HG02943 (cell line): ENCODE measurements around the gene CFAP46.
"Not testable (repeated sequence)": the region's sequence is repeated elsewhere in the genome, so short reads cannot be mapped to it uniquely, and the experiment has no call there.

Source experiments
- ATAC-seq: cut with Tn5 transposase; IDR thresholded peaks from one replicate; pipeline ENCODE4 v1.9.1; 2021; ENCODE audit warnings: mild to moderate bottlenecking, low read depth, moderate library complexity; ENCODE audit not compliant: unreplicated experiment

The CFAP46 gene

DNA sequence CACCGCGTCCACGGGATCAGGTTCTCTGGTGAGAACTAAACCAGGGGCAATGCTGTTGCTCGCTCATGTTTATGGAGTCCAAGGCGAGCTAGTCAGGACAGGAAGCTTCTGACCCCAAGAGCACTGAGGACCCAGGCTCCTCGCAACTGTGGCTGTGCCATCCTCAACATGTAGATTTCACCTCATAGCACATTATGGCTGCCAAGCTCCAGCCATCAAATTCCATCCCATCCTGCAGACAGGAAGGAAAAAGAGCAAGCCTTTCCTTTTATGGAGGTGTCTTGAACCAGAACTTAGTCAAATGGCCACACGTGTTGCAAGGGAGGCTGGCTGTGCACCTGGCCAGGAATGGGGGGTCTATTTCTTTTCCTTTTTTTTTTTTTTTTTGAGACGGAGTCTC lies 140.3 kb downstream of the CFAP46 start:
- no peak for ATAC-seq

DNA sequence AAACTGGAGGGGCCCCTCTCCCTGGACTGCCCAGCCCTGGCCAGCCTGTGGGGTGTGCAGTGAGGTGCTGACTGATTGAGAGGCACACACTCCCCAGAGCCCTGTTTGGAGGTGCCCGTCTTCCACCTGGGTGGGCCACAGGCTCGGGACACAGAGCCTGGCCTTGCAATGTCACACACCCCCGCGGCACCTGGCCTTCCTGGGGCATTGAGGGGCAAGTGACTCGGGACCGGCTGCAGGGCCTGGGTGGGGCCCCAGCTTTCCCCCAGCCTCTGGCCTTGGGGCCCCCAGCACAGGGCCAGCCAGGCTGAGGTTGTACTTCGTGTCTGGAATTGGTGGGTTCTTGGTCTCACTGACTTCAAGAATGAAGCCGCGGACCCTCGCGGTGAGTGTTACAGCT lies 142.5 kb downstream of the CFAP46 start:
- no peak for ATAC-seq

DNA sequence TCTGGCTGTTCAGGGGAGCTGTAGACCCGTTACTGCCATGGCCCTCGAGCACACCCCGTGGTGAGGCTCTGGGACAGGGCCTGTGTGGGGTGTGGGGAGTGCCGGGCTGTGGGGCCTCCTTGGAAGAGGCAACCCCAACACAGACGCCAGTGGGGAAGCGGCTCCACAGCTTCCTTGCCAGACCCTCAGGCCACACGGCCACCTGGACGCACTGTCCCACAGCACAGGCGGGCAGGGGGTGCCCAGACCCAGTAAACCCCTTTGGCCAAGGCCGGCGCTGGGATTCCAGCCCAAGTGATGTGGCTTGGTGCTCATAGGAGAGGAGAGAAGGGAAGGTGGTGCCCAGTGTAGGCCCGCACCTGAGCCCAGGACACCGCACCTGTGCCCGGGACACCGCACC lies 143.5 kb downstream of the CFAP46 start:
- no peak for ATAC-seq

DNA sequence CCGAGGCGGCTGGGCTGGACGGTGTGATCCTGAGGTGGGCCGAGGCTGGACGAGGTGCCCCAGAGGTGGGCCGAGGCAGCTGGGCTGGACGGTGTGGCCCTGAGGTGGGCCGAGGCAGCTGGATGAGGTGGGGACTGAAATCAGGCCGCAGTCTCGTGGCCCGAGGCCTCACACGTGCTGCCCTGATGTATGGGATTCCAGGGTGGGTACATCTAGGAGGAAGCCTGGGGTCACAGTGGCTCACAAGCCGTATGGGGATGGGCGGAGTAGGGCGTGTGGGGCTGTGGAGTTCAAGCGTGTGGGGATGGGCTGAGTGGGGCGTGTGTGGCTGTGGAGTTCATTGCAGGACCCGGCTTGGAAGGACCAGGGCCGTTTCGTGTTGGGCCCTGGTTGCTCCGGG lies 144.0 kb downstream of the CFAP46 start:
- no peak for ATAC-seq

DNA sequence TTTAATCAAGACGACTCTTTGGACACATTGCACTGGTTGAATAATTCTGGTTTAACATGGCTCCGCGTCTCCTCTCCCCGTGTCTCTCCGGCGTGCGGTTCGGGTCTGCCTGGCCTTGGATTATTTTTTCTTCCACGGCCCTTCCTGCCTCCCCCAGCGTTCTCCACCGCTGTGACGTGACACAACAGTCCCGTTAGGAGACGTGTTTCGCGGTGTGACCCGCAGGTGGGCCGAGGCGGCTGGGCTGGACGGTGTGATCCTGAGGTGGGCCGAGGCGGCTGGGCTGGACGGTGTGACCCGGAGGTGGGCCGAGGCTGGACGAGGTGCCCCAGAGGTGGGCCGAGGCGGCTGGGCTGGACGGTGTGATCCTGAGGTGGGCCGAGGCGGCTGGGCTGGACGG lies 144.4 kb downstream of the CFAP46 start:
- ATAC-seq = not testable (repeated sequence)

DNA sequence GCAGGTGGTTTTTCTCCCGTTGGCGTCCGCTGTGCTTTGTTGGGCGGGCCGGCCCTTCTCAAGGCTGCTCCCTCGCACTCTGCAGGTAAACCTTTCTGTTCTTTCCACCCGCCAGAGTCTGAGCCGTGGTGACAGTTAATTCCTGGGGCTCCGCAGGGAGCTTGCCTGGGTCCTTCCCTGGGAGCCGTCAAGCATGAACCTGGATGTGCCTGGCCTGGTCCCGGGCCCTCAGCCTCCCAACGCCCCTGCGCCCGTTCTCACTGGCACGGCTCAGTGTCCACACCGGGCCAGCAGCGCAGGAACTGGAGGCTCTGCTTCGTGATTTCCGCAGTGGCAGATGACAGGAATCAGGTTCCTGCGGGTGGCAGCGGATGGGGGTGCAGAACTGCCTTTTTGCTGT lies 145.5 kb downstream of the CFAP46 start:
- no peak for ATAC-seq

DNA sequence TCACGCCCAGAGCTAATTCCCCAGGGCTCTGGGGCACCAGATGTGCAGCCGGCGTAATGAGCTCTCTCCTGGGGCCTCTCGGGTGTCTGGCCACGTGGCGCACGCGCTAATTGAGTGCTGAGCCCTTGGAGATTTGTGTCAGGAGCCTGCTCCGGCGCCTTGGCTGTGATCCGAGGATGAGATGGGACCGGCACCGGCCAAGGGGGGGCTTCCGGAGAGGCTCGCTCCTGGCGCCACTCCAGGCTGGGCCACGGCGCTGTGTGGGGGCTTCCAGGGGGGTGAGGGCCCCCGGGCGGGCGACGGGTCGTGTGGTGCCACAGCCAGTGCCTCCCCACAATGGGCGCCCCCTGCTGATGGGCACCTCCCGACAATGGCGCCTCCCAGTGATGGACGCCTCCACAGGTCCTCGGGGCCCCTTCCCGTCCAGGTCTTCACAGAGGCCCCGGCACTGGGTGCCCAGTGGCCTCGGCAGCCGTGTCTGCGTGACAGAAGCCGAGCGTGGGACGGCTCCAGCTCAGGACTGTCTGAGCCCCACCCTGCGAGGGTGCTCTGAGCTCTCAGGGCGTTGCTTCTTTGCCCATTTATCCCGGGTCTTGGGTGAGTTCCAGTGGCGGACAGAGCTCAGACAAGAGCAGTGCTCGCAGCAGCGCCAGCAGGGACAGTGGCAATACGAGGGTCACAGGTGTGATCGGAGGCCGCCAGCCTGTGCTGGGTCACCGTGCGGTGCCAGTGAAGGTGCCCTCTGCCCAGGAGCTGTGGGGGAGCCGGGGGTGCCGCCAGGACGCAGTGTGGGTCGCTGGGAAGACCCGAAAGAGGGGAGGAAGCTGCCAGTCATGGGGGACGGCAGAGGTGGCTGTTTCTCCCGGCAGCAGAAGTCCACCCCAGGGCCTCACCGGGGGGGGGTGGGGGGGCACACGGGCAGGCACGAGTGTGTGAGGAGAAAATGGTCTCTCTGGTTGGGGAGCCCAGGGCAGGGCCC lies 148.2 kb downstream of the CFAP46 start:
- no peak for ATAC-seq

DNA sequence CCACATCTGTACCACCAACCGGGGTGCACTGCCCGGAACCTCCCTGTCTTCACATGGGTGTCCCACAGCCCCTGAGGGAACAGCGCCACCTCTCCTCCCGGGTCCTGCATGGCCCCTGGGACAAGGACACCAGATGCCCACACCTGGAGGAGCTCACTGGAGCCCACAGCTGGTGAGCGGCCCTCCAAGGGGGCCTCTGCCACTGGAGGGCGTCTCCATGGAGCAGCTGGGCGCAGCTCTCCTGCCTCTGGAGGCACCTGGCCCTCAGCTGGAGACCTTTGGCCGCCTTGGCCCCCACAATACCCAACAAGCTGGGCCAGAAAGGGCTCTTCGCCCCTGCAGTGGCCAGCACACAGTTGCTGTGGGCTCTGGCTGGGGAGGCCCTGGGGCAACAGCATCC lies 149.2 kb downstream of the CFAP46 start:
- ATAC-seq = no peak

DNA sequence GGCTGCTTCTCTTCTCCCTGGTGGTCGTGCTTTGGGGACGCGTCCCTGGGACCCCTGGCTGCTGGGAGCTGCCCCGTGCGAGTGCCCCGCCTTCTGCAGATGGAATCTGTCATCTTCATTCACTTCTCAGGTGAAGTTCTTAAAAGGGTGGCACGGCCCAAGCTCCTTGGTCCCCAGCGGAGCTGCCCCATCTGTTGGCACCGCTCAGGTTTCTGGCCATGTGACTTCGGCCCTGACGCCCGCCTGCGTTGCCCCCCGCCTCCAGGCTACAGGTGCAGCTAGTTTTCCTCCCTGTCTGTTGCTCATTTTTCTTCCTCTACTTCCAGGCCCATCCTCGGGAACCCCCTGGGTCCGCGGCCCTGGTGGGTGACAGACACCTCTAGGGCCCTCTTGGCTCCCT lies 149.6 kb downstream of the CFAP46 start:
- no peak for ATAC-seq

DNA sequence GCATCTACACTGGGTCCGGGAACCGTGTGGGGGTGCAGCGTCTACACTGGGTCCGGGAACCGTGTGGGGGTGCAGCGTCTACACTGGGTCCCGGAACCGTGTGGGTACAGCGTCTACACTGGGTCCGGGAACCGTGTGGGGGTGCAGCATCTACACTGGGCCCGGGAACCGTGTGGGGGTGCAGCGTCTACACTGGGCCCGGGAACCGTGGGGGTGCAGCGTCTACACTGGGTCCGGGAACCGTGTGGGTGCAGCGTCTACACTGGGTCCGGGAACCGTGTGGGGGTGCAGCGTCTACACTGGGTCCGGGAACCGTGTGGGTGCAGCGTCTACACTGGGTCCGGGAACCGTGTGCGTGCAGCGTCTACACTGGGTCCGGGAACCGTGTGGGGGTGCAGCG lies 150.3 kb downstream of the CFAP46 start:
- not testable (repeated sequence) for ATAC-seq

DNA sequence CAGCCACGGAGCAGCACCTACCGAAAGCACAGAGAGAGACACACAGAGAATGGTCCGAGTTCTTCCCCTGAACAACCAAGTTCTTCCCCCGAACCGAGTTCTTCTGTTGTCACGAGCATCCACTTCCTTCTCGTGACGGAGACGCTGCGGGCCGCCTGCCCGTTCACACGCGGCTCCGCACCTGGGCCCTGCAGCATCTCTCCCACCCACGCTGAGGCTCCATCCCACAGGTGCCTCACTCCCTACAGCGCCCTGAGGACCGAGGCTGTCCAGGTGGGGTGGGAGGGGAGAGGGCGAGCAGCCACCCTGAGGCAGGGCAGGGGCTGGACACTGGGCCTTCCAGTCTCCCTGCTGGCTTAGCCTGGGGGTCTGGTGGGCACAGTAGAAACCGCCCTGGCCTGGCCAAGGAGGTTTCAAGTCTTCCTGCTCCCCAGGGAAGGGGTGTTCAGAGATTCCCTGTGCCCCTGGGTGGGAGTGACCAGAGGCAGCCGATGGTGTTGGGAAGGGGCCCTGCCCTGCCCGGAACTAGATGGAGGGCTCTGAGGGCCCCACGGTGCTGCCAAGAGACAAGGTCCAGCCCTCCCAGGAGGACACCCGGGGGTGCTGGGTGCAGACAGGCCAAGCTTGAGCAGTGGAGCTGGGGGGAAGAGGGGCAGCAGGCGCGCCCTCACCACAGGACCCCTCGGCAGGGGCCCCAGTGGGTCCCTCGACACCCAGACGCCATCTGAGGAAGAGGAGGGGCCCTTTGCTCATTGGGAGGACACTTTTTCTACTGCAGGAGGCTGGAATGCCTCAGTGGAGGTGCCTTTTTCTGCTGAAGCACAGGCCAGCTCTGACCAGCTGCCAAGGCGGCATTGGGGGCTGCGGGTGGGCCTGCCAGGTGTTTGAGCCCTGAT lies 151.2 kb downstream of the CFAP46 start:
- ATAC-seq = no peak

DNA sequence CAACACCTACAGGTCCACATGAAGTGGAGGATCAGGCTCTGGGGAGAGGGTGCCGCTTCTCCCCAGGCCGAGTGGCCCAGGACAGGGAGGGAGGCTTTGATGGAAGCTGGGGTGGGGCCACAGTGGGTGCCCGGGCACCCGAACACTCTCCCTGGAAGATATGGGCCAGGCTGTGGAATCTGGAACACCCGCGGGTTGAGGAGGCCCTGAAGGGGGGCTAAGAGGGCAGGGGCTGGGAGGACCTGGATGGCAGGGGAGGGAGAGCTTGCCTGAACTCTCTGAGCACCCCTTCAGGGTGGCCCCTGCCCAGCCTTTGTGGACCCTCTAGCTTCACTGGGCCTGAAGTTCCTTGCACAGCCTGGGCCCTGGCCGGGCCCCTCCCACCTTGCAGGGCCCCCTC lies 151.9 kb downstream of the CFAP46 start:
- no peak for ATAC-seq

DNA sequence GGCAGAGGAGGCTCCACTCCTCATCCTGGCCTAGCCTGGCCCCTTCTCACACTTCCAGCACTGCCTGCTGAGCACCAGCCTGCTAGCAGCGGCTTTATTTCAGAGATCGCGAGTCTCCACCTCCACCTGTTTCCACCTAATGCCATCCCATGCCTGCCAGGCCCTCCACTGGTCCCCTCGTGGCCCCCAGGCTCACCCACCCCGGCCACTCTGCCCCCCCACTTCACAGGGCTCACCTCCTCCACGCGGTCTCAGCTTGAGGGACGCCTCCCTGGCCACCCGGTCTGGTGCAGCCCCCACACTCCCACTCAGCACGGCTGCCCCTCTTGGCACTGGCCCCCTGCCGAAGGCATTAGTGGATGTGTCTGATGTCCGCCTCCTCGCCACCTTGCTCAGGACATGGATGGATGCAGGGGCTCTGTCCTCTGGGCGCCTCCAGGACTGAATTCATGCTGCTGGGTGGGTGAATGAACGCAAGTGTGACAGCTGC lies 152.7 kb downstream of the CFAP46 start:
- no peak for ATAC-seq

DNA sequence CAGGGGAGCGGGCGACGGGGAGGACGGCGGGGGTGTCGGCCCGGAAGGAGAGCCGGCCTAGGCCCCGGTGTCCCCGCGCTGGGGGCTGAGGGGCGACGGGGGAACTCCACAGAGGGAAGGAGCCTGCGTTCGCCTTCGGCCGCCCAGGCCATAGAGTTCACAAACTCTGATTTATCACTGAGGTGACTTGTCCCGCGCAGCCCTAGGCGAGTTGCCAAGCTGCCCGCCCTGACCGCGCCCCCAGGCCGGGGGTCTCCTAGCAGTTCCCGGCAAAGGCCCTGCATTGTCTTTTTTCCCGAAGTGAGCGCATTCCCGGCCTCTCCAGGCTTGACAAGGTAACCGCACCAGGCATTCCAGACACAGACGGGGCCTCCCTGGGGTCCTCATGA lies 153.5 kb downstream of the CFAP46 start:
- no peak for ATAC-seq

DNA sequence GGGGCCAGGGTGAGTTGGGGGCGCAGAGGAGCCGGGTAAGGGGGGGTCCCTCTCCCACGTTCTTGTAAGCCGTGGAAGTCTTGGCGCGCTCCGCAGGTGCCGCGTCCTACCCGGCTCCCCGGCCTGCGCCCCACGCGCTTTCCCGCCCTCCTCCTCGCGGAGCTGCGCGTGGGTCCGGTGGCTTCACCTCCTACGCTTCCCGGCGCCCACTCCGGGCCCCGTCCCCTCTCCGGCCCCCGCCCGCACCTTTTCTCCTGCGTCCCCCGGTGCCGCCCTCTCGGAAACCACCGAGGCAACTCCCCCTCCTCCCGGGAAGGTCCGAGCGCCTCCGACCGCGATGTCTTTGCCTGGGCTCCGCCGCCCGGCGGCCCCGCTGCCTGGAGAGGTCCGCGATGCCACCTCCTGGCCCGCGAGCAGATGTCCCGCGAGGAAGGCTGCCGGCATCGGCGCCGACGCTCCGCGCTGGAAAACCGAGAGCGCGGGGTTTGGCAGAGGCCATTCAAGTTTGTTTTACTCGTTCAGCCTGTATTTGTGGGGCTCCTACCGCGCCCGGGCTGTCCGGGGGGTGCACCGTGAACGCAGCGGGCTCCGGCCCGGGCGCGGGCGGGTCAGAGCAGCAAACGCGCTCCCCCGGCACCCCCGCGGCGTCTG lies 154.1 kb downstream of the CFAP46 start:
- no peak for ATAC-seq

DNA sequence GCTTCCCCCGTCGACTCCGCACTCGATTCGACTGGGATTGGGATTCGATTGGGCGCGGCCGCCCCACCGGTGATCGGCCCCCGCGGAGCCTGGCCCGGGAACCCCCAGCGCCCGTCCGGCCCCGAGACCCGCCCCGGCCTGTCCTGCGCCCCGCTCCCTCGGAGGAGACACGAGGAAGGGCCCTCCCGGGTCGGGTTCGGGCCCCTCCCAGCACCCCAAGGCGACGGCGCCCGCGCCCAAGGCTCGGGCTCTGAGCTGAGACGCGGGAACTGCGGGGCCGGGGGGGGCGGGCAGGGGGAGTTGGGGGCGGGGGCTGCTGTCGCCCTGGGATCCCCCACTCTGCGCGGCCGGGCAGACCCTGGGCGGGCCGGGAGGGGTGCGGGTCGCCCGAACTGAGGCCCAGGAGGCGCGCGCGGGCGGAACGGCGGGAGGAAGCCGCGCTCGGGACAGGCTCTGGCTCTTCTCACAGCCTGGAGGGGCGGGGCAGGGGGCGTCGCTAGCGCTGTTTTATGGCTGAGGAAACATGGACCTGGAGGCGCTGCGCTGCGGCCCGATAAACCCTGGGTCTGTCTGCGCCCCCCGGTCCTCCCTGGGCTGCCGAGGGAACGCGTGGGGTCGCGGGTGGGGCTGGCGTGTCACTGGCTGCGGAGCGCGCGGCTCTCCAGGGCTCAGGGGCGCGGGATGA lies 154.7 kb downstream of the CFAP46 start:
- no peak for ATAC-seq

DNA sequence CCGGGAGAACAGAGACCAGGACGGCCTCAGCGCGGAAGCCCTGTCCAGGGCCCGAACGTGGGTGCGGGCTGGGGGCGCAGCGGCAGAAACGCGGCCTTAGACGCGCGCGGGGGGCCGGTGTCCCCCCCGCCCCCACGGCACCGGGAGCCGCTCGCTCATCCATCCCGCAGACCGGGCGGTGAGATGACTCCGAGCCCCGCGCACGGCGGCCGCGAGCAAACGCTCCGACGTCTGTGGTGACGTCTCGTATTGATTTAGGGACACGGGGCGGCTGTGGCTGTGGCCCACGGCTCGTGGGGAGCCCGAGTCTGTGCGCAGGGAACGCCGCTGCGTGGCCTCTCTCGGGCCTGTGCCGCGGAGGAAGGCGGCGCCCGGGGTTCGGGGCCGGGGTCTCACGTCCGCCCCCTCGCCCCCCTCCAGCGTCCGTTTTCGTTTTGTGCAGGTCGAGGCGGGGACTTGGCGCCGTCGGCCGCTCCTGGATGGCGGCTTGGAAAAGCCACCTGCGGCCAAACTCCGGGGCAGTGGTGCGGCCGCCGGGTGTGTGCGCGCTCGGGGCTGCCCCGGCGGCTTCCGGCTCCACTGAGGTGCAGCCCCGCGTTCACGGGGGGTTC lies 155.4 kb downstream of the CFAP46 start:
- no peak for ATAC-seq

DNA sequence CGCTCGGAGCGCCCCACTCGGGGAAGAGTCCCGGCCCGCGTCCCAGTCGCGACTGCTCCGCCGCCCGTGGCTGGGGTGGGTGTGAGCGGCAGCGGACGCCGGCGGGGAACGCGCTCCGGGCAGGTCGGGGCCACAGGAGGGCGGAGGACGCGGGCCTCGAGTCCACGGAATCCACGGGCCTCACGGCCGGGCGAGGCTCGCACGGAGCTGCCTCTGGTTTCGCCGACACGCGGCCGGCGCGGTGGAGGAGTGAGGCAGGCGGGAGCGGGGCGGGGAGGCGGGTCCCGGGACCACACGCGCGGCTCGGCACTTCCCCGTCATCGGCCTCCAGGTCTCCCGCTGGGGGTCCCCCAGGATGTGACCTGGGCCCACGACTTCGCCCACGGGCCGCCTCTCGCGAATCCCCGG lies 155.9 kb downstream of the CFAP46 start:
- no peak for ATAC-seq

DNA sequence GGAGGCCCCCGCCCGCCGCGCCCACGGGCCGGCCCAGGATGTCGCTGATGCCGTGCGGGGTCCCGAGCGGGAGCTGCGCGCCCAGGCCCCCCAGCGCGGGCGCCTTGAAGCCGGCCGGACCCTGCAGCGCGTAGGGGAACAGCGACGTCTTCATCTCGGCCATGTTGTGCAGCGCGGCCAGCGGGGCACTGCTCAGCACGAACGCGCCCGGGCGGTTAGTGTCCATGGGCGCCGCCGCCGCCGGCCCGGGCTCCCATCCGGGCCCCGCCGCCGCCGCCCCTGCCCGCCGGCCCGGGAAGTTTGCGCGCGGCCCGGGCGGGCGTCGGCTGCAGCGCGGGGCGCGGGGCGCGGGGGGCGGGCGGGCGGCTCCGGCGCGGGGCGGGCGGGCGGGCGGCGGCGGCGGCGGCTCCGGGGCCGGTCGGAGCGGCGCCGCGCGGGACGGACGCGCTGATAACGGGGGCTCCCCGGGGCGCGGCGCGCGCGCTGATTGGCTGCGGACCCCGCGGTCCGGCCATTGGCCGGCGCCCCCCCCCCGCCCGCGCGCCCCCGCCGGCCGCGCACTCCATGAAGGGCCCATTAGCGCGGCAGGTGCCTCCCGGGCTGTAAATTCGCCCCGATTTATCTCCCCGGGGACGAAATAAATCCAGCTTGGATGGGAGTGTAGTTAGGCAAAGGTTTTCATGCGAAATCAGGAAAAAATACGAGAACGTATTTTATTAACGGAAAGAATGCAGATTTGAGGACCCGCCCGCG lies 156.5 kb downstream of the CFAP46 start, which contains the start of gene NKX6-2:
Gene NKX6-2 (minus strand): TSS at position 425 of the 753 bp plus-strand sequence. CDS start 199 bp downstream, at position 226.
- ATAC-seq = no peak
